HG02798 (cell line): ENCODE results near the gene ALDH3B2.

Source experiments
- ATAC-seq: cut with Tn5 transposase; IDR thresholded peaks from one replicate; pipeline ENCODE4 v1.9.1; 2021; ENCODE audit warnings: mild to moderate bottlenecking; ENCODE audit not compliant: unreplicated experiment, poor library complexity

The ALDH3B2 gene

GRCh38 chr11:67617243-67617953 is 57.0 kb downstream of the ALDH3B2 start:
- ATAC-seq, result no peak

- ATAC-seq, result no peak
Measured at GRCh38 chr11:67616431-67617242, 57.8 kb downstream of the ALDH3B2 start.

- ATAC-seq, result no peak
Measured at GRCh38 chr11:67615728-67616430, 58.5 kb downstream of the ALDH3B2 start.

DNA sequence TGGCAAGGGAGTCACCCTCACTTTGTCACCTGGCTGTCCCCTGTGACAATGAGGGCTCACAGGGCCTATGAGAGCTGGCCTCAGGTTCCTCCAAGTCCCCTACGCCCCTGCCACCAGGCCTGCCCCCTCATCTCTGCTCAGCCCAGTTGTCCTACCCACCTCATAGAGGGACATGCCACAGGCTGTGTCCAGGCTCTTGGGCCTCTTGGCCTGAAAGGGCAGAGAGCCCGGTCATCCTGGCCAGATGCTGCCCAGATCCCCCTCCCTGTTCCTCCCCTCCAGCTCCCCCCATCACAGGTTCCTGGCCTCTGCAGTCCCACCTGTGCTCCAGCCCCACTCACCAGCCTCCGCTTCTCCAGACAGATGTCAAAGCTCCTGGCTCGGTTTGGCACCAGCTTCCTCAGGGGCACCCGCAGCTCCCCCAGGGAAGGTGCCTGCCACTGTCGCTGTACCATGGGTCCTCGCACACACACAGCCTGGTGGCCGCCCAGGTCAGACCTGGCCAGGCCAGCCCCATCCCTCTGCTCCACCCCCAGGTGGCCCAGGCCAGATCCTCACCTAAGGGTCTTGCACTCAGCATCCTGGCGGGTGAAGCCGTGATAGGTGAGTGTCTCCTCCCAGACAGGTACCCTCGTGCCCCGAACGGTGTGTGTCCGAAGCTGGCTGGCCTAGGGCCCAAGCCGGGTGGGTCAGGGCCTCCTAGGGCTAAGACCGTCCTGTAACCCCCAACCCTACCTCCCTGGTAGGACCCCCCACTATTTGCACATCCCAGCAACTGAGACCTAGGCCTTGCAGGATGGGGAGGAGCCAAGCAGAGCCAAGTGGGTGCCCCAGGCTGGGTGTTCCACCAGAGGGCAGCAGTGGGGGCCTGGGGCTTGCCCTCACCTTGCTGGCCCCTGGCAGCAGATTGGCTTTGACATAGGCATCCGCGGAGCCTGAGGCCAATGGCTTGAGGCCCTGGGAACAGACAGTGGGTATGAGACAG is 59.4 kb downstream of the ALDH3B2 start:
- ATAC-seq, result no peak

- peak; percentile 80 for ATAC-seq
Measured at GRCh38 chr11:67613960-67614715, 60.3 kb downstream of the ALDH3B2 start.

GRCh38 chr11:67613313-67613959 is 61.0 kb downstream of the ALDH3B2 start:
- no peak for ATAC-seq

DNA sequence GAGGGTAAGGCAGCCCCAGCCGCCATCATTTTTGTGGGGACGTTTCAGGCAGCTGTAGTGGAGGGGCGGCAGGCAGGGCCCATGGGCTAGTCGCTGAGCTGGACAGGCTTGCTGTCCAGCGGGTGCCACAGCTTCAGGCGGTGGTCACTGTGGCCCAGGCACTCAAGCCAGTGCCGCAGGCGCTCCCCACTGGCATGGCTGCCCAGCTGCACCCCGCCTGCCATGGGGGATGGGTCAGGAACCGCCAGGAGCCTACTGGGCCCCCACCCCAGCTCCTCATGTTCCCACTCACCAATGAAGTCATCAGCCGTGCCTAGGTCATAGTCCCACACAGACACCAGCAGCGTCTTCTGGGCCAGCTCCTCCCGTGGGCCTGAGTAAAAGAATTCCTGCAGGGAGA is 61.7 kb downstream of the ALDH3B2 start:
- ATAC-seq, result no peak
